ENCODE measurements around the gene MCCC1.

The MCCC1 gene

GRCh38 chr3:183074881-183075280 is 24.4 kb downstream of the MCCC1 start:
- POLR2A ChIA-PET = no interaction called here
- CTCF ChIA-PET = interaction anchor here (1.2 kb wide), 1 partner anchor 11 kb away, joined by 3 read pairs; no protein-coding TSS in a partner anchor
- TF ChIP-seq AEBP2 (tag by site-specific recombination; IDR thresholded peaks at IDR 0.05; ENCODE audit: borderline replicate concordance) = no peak
- TF ChIP-seq ZNF146 (tag by site-specific recombination; IDR thresholded peaks at IDR 0.05) = peak; percentile 65
- Histone ChIP-seq H3K9me3 (ENCODE audit: control insufficient read depth, insufficient read depth, low read depth, low read length) (no peaks in the 10 kb centered on the region), H3K4me3 (ENCODE audit: low read depth, low read length) (no peak overlapping the region), H3K27ac (ENCODE audit: extremely low read depth, low read depth, low read length) (no peak overlapping the region), H3K4me1 (ENCODE audit: control insufficient read depth, insufficient read depth, low read length) (no peaks in the 10 kb centered on the region), H3K36me3 (ENCODE audit: control insufficient read depth in 2 of 2, insufficient read depth in 1 of 2, low read length in 2 of 2) (peaks cover 0 to 12% of the 10 kb centered on the region in 2 experiments; a peak in 2 of 3 replicates)

GRCh38 chr3:183074261-183074660 is 25.0 kb downstream of the MCCC1 start:
- no peak for TF ChIP-seq ZNF639 (tag by site-specific recombination; IDR thresholded peaks at IDR 0.05)
- no peak for TF ChIP-seq ZNF433 (tag by site-specific recombination; IDR thresholded peaks at IDR 0.05; ENCODE audit: low read depth)
- TF ChIP-seq ZBTB6 (tag by site-specific recombination; IDR thresholded peaks at IDR 0.05) = no peak
- TF ChIP-seq MYNN (tag by site-specific recombination; IDR thresholded peaks at IDR 0.05; ENCODE audit: borderline replicate concordance) = no peak
- TF ChIP-seq ZNF280D (tag by site-specific recombination; IDR thresholded peaks at IDR 0.05) = no peak
- TF ChIP-seq ZNF544 (tag by site-specific recombination; IDR thresholded peaks at IDR 0.05) = no peak
- TF ChIP-seq ZNF121 (tag by site-specific recombination; IDR thresholded peaks at IDR 0.05) = no peak
- no peak for TF ChIP-seq AEBP2 (tag by site-specific recombination; IDR thresholded peaks at IDR 0.05; ENCODE audit: borderline replicate concordance)
- TF ChIP-seq ZNF335 (tag by site-specific recombination; conservative IDR thresholded peaks at IDR 0.05) = no peak
- no peak for TF ChIP-seq GLIS2 (tag by site-specific recombination; IDR thresholded peaks at IDR 0.05)
- TF ChIP-seq ZNF600 (tag by site-specific recombination; IDR thresholded peaks at IDR 0.05) = no peak
- no peak for TF ChIP-seq ZNF658 (tag by site-specific recombination; IDR thresholded peaks at IDR 0.05)
- TF ChIP-seq BCL11B (tag by site-specific recombination; IDR thresholded peaks at IDR 0.05; ENCODE audit: low read depth) = no peak
- TF ChIP-seq ZNF146 (tag by site-specific recombination; IDR thresholded peaks at IDR 0.05) = no peak
- TF ChIP-seq ZNF169 (tag by site-specific recombination; IDR thresholded peaks at IDR 0.05) = no peak
- TF ChIP-seq KLF9 (tag by site-specific recombination; IDR thresholded peaks at IDR 0.05; ENCODE audit: low read depth) = no peak
- TF ChIP-seq ZNF23 (tag by site-specific recombination; IDR thresholded peaks at IDR 0.05; ENCODE audit: borderline replicate concordance) = no peak
- no peak for TF ChIP-seq PRDM4 (tag by site-specific recombination; IDR thresholded peaks at IDR 0.05)
- TF ChIP-seq RBAK (tag by site-specific recombination; IDR thresholded peaks at IDR 0.05) = no peak
- no peak for TF ChIP-seq ZXDB (tag by site-specific recombination; IDR thresholded peaks at IDR 0.05)
- Histone ChIP-seq H3K36me3 (ENCODE audit: control insufficient read depth in 2 of 2, insufficient read depth in 1 of 2, low read length in 2 of 2) (peaks cover 0 to 15% of the 10 kb centered on the region in 2 experiments; a peak in 2 of 3 replicates), H3K4me3 (ENCODE audit: low read depth, low read length) (no peak overlapping the region), H3K9me3 (ENCODE audit: control insufficient read depth, insufficient read depth, low read depth, low read length) (no peaks in the 10 kb centered on the region), H3K27ac (ENCODE audit: extremely low read depth, low read depth, low read length) (no peak overlapping the region), H3K4me1 (ENCODE audit: control insufficient read depth, insufficient read depth, low read length) (no peaks in the 10 kb centered on the region)
- ChIA-PET CTCF (no interaction called here), POLR2A (no interaction called here)
